C4-2B (cell line): ENCODE results near the gene GTPBP3.
"Not testable (repeated sequence)": the region's sequence is repeated elsewhere in the genome, so short reads cannot be mapped to it uniquely, and the experiment has no call there.

Experiments
- ZFX ChIP-seq: fragments of 450-650 bp; IDR thresholded peaks from 2 replicates; pipeline ENCODE4 v1.6.1; 2017
- TF ChIP-seq, protein P1 (sequence below): fragments of 450-650 bp; conservative IDR thresholded peaks from 2 replicates; pipeline ENCODE4 v1.5.1; 2017; ENCODE audit warnings: mild to moderate bottlenecking

DNA sequence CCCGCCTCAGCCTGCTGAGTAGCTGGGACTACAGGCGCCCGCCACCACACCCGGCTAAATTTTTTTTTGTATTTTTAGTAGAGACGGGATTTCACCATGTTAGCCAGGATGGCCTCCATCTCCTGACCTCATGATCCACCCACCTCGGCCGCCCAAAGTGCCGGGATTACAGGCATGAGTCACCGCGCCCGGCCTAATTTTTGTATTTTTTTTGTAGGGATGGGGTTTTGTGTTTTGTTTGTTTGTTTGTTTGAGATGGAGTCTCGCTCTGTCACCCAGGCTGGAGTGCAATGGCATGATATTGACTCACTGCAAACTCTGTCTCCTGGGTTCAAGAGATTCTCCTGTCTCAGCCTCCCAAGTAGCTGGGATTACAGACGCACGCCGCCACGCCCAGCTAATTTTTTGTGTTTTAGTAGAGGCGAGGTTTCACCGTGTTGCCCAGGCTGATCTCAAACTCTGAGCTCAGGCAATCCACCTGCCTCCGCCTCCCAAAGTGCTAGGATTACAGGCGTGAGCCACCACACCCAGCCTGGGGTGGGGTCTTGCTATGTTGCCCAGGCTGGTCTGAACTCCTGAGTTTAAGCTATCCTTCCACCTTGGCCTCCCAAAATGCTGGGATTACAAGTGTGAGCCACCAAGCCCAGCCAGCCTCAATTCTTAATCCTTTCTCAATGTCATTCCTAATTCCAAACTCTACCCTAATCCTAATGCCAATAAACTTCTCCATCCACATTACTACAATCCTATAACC is 26.7 kb downstream of the GTPBP3 start:
- TF ChIP-seq, protein P1, sequence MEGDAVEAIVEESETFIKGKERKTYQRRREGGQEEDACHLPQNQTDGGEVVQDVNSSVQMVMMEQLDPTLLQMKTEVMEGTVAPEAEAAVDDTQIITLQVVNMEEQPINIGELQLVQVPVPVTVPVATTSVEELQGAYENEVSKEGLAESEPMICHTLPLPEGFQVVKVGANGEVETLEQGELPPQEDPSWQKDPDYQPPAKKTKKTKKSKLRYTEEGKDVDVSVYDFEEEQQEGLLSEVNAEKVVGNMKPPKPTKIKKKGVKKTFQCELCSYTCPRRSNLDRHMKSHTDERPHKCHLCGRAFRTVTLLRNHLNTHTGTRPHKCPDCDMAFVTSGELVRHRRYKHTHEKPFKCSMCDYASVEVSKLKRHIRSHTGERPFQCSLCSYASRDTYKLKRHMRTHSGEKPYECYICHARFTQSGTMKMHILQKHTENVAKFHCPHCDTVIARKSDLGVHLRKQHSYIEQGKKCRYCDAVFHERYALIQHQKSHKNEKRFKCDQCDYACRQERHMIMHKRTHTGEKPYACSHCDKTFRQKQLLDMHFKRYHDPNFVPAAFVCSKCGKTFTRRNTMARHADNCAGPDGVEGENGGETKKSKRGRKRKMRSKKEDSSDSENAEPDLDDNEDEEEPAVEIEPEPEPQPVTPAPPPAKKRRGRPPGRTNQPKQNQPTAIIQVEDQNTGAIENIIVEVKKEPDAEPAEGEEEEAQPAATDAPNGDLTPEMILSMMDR, result not testable (repeated sequence)
- not testable (repeated sequence) for TF ChIP-seq ZFX
